HG03442 (cell line): ENCODE measurements around the gene THSD4.

ENCODE experiments used
- ATAC-seq: cut with Tn5 transposase; IDR thresholded peaks from one replicate; pipeline ENCODE4 v1.9.1; 2021; ENCODE audit warnings: mild to moderate bottlenecking, moderate library complexity; ENCODE audit not compliant: unreplicated experiment

Gene THSD4

GRCh38 chr15:71807125-71807629 is 691.9 kb downstream of the THSD4 start:
- ATAC-seq: no peak

GRCh38 chr15:71807691-71808091 is 692.4 kb downstream of the THSD4 start:
- no peak for ATAC-seq

GRCh38 chr15:71808311-71809020 is 693.2 kb downstream of the THSD4 start:
- ATAC-seq: no peak

GRCh38 chr15:71809346-71809745 is 694.1 kb downstream of the THSD4 start:
- no peak for ATAC-seq

- ATAC-seq: no peak
These were observed 695.2 kb downstream of the THSD4 start, which contains the start of gene NR2E3 for GRCh38 chr15:71810256-71811035. TSS of gene NR2E3 (plus strand) at chr15:71810554. CDS start at chr15:71810744, 190 bp downstream.

GRCh38 chr15:71811036-71811736 is 695.9 kb downstream of the THSD4 start:
- ATAC-seq: no peak

- ATAC-seq: no peak
These were observed 696.8 kb downstream of the THSD4 start for GRCh38 chr15:71811752-71812735.

- ATAC-seq: no peak
These were observed 697.9 kb downstream of the THSD4 start for GRCh38 chr15:71812966-71813722.

GRCh38 chr15:71813723-71814470 is 698.6 kb downstream of the THSD4 start:
- ATAC-seq: no peak

- ATAC-seq: no peak
These were observed 700.0 kb downstream of the THSD4 start for GRCh38 chr15:71815301-71815700.

- no peak for ATAC-seq
These were observed 702.1 kb downstream of the THSD4 start for GRCh38 chr15:71817351-71817750.

GRCh38 chr15:71820127-71820526 is 704.9 kb downstream of the THSD4 start:
- ATAC-seq: no peak

- no peak for ATAC-seq
These were observed 706.4 kb downstream of the THSD4 start for GRCh38 chr15:71821547-71822129.

- ATAC-seq: no peak
These were observed 707.8 kb downstream of the THSD4 start for GRCh38 chr15:71822890-71823630.

- no peak for ATAC-seq
These were observed 708.5 kb downstream of the THSD4 start for GRCh38 chr15:71823801-71824200.

GRCh38 chr15:71825021-71825730 is 709.9 kb downstream of the THSD4 start:
- ATAC-seq: no peak

- no peak for ATAC-seq
These were observed 710.9 kb downstream of the THSD4 start for GRCh38 chr15:71826196-71826595.
